Right lobe of liver (tissue), 6 donors: ENCODE data around the gene FAM43A. TPM values are rescaled to one million over a fixed set of nuclear protein-coding genes. Genes with fewer than 3 reads are reported as not detected.

ENCODE experiments used
- ATAC-seq, 4 donors: fragments of 200-7000 bp; cut with Tn5 transposase; one replicate each; pipeline ENCODE4 v1.9.1; 2020; ENCODE audit warnings: mild to moderate bottlenecking in 4 of 4, moderate library complexity in 4 of 4
- DNase-seq, 3 donors: peaks; one replicate each; pipeline ENCODE4 v3.0.0-alpha.2; 2020
- H3K27ac ChIP-seq, 3 donors: fragments of 200-600 bp; one replicate each; pipeline ENCODE4 v1.8.0; 2022
- H3K27me3 ChIP-seq, 2 donors: fragments of 200-600 bp; one replicate each; pipeline ENCODE4 v1.8.0; 2022
- H3K36me3 ChIP-seq, 4 donors: fragments of 200-600 bp; sonication (generic) in 1 of 4; one replicate each; pipeline versions ENCODE4 v1.5.1 to v1.8.0; 2017 to 2022; ENCODE audit warnings: control low read depth in 1 of 4
- H3K4me1 ChIP-seq, 4 donors: fragments of 200-600 bp; sonication (generic) in 1 of 4; one replicate each; pipeline versions ENCODE4 v1.5.1 to v1.8.0; 2017 to 2022; ENCODE audit warnings: control low read depth in 1 of 4
- H3K4me3 ChIP-seq, 3 donors: fragments of 200-600 bp; one replicate each; pipeline ENCODE4 v1.8.0; 2022
- H3K9me3 ChIP-seq, 4 donors: fragments of 200-600 bp; sonication (generic) in 1 of 4; one replicate each; pipeline versions ENCODE4 v1.5.1 to v1.8.0; 2017 to 2022; ENCODE audit warnings: control low read depth in 1 of 4
- POLR2A ChIP-seq: fragments of 450-650 bp; IDR thresholded peaks from one replicate; pipeline ENCODE4 v1.6.1; 2017; ENCODE audit warnings: antibody characterized with exemption, mild to moderate bottlenecking
- WGBS: methylation state at CpG from one replicate; pipeline ENCODE4 v1.1.6; 2018; ENCODE audit warnings: low coverage, low lambda C conversion rate; ENCODE audit not compliant: insufficient coverage; ENCODE audit errors: missing lambda C conversion rate; 5-methylcytosine and 5-hydroxymethylcytosine counted together
- intact Hi-C, 2 donors: fragments of 100-400 bp; cut with DNase I; formaldehyde crosslinking; loops; one replicate each; pipeline versions ENCODE4 v1.11.2 to v1.14.1; 2022
- total RNA-seq, 6 experiments: library from RNA; depleted of rRNA in 2 of 6; stranded (reverse); fragments of >200 nt in 2 of 6; fragmentation: NEBNext Ultra II Directional in 3 of 6; extraction: Animal tissue kit (Norgen Biotek cat#: 25700) in 3 of 6; gene quantifications; one replicate each; pipeline versions ENCODE4 v1.1.0 to v1.2.4, GENCODE V29; 2016 to 2023
- TF ChIP-seq, protein P1 (sequence below), 4 donors: fragments of 200-600 bp in 3 of 4; fragments of 450-650 bp in 1 of 4; IDR thresholded peaks; one replicate each; pipeline versions ENCODE4 v1.5.1 to v1.8.0; 2016 to 2022; ENCODE audit warnings: antibody characterized with exemption in 4 of 4, mild to moderate bottlenecking in 2 of 4
- donor health status: DM: no; HTN: yes; CAD: no.
- donor health status: DM: no; HTN: no; CAD: no.
- donor health status: DM: no; HTN: no; CAD: no.
- donor health status: DM: no; HTN: yes; CAD: no.
- donor health status: DM: no; HTN: yes; CAD: no.

FAM43A gene
- total RNA-seq, 6 experiments from 2014 or later, result 1.0 to 8.4 (median 5.3) TPM

DNA sequence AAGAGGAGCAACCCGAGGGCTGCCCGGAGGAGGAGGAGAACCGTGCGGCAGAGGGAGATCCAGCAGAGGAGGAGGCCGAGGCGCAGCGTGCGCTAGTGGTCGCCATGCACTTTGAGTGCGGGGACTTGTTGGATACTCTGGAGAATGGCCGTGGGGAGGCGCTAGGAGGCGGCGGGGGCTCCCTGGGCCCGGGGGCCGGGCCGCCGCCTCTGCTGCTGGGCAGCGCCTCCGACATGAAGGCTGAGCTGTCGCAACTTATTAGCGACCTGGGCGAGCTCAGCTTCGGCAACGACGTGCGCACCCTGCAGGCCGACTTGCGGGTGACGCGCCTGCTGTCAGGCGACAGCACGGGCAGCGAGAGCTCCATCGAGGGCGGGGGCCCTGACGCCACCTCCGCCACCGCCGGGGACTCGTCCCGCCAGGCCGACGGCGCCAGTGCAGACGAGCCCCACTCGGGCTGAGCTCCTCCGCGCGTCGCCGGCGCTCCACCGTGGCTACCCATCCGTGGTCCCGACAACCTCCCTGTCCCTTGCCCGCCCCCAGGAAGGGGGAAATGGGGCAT is 2.0 kb downstream of the FAM43A start:
- ATAC-seq (peak; percentile 47 to 78 (median 66)), DNase-seq (peak; percentile 75 to 80 (median 80))
- WGBS, result 0% methylated on average over 15 of the region's 57 CpGs
- peak; percentile 34 for TF ChIP-seq POLR2A
- TF ChIP-seq, protein P1, sequence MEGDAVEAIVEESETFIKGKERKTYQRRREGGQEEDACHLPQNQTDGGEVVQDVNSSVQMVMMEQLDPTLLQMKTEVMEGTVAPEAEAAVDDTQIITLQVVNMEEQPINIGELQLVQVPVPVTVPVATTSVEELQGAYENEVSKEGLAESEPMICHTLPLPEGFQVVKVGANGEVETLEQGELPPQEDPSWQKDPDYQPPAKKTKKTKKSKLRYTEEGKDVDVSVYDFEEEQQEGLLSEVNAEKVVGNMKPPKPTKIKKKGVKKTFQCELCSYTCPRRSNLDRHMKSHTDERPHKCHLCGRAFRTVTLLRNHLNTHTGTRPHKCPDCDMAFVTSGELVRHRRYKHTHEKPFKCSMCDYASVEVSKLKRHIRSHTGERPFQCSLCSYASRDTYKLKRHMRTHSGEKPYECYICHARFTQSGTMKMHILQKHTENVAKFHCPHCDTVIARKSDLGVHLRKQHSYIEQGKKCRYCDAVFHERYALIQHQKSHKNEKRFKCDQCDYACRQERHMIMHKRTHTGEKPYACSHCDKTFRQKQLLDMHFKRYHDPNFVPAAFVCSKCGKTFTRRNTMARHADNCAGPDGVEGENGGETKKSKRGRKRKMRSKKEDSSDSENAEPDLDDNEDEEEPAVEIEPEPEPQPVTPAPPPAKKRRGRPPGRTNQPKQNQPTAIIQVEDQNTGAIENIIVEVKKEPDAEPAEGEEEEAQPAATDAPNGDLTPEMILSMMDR (IDR thresholded peaks at IDR 0.05), result peak; percentile 27 to 59 (median 53)
- Histone ChIP-seq H3K9me3 (no peaks in the 10 kb centered on the region), H3K4me3 (peak overlapping the region; percentile 55 to 61 (median 59)), H3K27ac (peak overlapping the region; percentile 39 to 49 (median 47)), H3K36me3 (no peaks in the 10 kb centered on the region), H3K27me3 (peaks cover 0 to 11% of the 10 kb centered on the region in 2 donors), H3K4me1 (peaks cover 0 to 32% (median 3%) of the 10 kb centered on the region in 4 donors)
- intact Hi-C loops, result no loop called here

DNA sequence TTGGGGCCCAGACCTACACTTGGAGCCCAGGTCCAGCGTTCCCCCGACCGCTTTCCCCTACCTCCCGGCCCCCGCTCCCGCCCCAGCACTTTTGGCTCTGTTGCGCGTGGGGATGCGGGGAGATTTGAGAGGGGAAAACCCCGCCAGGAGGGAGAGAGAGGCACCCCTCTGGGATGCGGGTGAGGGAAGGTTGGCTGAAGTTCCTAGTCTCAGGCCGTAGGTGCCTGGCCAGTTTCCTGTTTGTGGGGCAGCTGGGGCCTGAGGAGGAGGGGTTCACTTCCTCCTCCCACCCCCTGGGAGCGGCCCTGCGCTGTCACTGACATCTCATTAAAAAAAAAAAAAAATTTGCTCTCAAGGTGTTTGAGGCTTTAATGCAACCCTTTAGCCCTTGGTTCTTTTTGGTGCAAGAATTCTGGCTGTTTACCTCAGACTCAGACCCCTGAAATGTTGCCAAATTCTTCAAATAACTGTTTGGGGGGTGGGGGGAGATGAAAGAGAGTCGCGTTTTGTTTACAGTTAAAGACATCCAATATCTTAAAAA is 2.6 kb downstream of the FAM43A start:
- Histone ChIP-seq H3K4me1 (peaks cover 0 to 32% (median 3%) of the 10 kb centered on the region in 4 donors), H3K36me3 (no peaks in the 10 kb centered on the region), H3K27ac (peak overlapping the region; percentile 39 to 49 (median 47)), H3K4me3 (peak overlapping the region; percentile 55 to 61 (median 59)), H3K27me3 (peaks cover 0 to 11% of the 10 kb centered on the region in 2 donors), H3K9me3 (no peaks in the 10 kb centered on the region)
- ATAC-seq, result peak in 3 of 4 donors; percentile 8 to 29 (median 28)
- DNase-seq, result peak in 2 of 3 donors; percentile 38 to 63
- intact Hi-C loops, result no loop called here
- 7% methylated on average over 4 of the region's 16 CpGs for WGBS
- TF ChIP-seq, protein P1 (IDR thresholded peaks at IDR 0.05), result no peak
- no peak for TF ChIP-seq POLR2A

DNA sequence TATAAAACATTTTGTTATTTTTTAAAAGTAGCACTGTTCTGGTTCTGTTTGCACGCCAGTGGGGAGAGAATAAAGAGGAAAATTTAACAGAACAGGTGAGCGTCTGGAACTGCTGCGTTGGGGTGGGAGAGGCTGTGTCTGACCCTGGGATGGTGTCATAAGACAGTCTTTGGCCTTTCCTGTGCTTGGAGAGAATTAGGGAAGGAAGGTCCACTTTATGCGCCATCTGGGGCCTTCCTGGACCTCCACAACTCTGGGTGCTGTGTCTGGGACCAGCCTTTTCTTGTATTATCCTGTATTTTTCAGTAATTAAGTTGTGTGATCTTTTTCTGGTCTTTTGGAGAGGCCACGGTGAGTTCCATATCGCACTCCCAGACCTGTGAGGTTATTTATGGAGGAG is 3.3 kb downstream of the FAM43A start:
- Histone ChIP-seq H3K36me3 (no peaks in the 10 kb centered on the region), H3K4me3 (no peak overlapping the region), H3K9me3 (no peaks in the 10 kb centered on the region), H3K4me1 (peaks cover 0 to 32% (median 3%) of the 10 kb centered on the region in 4 donors), H3K27me3 (peaks cover 0 to 11% of the 10 kb centered on the region in 2 donors), H3K27ac (no peak overlapping the region)
- WGBS, result 59% methylated on average over 6 of the region's 6 CpGs
- intact Hi-C loops, result no loop called here
- TF ChIP-seq, protein P1 (IDR thresholded peaks at IDR 0.05), result no peak
- no peak for TF ChIP-seq POLR2A
- ATAC-seq (no peak), DNase-seq (no peak)

DNA sequence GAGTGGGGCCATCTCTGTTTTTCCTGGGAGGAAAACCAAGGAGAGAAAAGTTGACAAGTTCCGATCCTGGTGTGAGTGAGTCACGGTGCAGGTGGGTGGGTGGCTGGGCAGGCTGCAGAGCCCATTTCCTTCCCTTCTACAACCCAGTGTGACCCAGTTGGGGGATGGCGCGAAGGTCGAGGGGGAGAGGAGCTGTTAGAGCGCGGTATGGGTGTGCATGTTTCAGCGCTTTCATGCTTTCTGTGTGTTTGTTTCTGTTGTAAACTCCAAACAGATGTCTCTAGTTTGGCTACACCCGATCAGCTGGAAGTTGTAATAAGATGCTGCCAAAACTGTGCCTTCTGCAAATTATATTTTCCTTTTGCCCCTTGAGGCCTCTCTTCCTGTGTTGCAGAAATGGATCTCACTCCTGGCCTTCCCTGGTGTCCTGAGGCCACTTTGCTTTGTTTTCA is 3.8 kb downstream of the FAM43A start:
- Histone ChIP-seq H3K9me3 (no peaks in the 10 kb centered on the region), H3K27ac (no peak overlapping the region), H3K4me1 (peaks cover 0 to 32% (median 3%) of the 10 kb centered on the region in 4 donors), H3K27me3 (peaks cover 0 to 11% of the 10 kb centered on the region in 2 donors), H3K4me3 (no peak overlapping the region), H3K36me3 (no peaks in the 10 kb centered on the region)
- TF ChIP-seq, protein P1 (IDR thresholded peaks at IDR 0.05), result no peak
- TF ChIP-seq POLR2A, result no peak
- intact Hi-C loops, result no loop called here
- DNase-seq (no peak), ATAC-seq (no peak)
- WGBS, result 41% methylated on average over 7 of the region's 9 CpGs
